ENCODE data around the gene CEP120.

GRCh38 chr5:123436201-123436600 lies 13.0 kb upstream of the CEP120 start:
- TF ChIP-seq CTCF (IDR thresholded peaks at IDR 0.05), result no peak
- TF ChIP-seq POLR2A (IDR thresholded peaks at IDR 0.05), result no peak
